MM.1S (cell line): ENCODE measurements around the gene CHGA.

Source experiments
- EZH2 ChIP-seq: fragments of 300-600 bp; sonication (generic); optimal IDR thresholded peaks from 2 replicates; pipeline ENCODE3; 2017; ENCODE audit warnings: low read depth, mild to moderate bottlenecking, antibody characterized with exemption, low read length, mixed read lengths
- TF ChIP-seq, protein P1 (sequence below): fragments of 300-600 bp; sonication (generic); IDR thresholded peaks from 2 replicates; pipeline ENCODE4 v1.5.1; 2016; ENCODE audit warnings: antibody characterized with exemption, low read length, mixed read lengths

DNA sequence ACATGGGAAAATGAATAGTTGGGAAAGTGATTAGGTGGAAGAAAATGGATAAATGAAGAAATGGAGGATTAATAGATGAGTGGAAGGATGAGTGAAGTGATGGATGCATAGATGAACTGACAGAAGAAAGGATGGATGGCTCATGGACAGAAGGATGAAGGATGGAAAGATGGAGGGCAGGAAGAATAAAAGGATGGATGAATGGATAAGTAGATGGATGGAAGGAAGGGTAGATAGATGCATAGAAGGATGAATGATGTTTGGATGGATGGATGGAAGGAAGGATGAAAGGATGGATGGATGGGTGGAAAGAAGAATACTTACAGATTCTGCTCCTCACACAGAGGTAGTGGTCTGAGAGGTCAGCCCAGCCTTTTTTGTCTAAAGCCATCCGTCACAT lies 35.8 kb upstream of the CHGA start:
- TF ChIP-seq, protein P1, sequence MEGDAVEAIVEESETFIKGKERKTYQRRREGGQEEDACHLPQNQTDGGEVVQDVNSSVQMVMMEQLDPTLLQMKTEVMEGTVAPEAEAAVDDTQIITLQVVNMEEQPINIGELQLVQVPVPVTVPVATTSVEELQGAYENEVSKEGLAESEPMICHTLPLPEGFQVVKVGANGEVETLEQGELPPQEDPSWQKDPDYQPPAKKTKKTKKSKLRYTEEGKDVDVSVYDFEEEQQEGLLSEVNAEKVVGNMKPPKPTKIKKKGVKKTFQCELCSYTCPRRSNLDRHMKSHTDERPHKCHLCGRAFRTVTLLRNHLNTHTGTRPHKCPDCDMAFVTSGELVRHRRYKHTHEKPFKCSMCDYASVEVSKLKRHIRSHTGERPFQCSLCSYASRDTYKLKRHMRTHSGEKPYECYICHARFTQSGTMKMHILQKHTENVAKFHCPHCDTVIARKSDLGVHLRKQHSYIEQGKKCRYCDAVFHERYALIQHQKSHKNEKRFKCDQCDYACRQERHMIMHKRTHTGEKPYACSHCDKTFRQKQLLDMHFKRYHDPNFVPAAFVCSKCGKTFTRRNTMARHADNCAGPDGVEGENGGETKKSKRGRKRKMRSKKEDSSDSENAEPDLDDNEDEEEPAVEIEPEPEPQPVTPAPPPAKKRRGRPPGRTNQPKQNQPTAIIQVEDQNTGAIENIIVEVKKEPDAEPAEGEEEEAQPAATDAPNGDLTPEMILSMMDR, result no peak
- TF ChIP-seq EZH2, result no peak
